Stomach smooth muscle (tissue), 2 donors: ENCODE results near the gene MUC20.
"Not testable (repeated sequence)": the region's sequence is repeated elsewhere in the genome, so short reads cannot be mapped to it uniquely, and the experiment has no call there.

Experiments
- H3K27ac ChIP-seq: one replicate; pipeline ENCODE4 v1.7.0; 2013; ENCODE audit warnings: mild to moderate bottlenecking, low read length, inconsistent platforms
- H3K27me3 ChIP-seq, 2 donors: one replicate each; pipeline ENCODE4 v1.7.0; 2013; ENCODE audit warnings: low read length in 2 of 2; ENCODE audit not compliant: insufficient read depth in 2 of 2, control insufficient read depth in 1 of 2
- H3K36me3 ChIP-seq, 2 donors: one replicate each; pipeline ENCODE4 v1.7.0; 2013; ENCODE audit warnings: low read length in 2 of 2; ENCODE audit not compliant: control insufficient read depth in 2 of 2, insufficient read depth in 2 of 2
- H3K4me1 ChIP-seq: one replicate; pipeline ENCODE4 v1.7.0; 2013; ENCODE audit warnings: low read length; ENCODE audit not compliant: control insufficient read depth, insufficient read depth
- H3K4me3 ChIP-seq, 2 donors: one replicate each; pipeline ENCODE4 v1.7.0; 2013; ENCODE audit warnings: low read length in 2 of 2
- H3K9ac ChIP-seq, 2 donors: one replicate each; pipeline ENCODE4 v1.7.0; 2013; ENCODE audit warnings: low read length in 2 of 2, mild to moderate bottlenecking in 1 of 2
- H3K9me3 ChIP-seq, 2 donors: one replicate each; pipeline ENCODE4 v1.7.0; 2013; ENCODE audit warnings: low read length in 2 of 2; ENCODE audit not compliant: control insufficient read depth in 2 of 2
- donor health status: healthy.
- donor health status: Pancreatic carcinoma.

The MUC20 gene

DNA sequence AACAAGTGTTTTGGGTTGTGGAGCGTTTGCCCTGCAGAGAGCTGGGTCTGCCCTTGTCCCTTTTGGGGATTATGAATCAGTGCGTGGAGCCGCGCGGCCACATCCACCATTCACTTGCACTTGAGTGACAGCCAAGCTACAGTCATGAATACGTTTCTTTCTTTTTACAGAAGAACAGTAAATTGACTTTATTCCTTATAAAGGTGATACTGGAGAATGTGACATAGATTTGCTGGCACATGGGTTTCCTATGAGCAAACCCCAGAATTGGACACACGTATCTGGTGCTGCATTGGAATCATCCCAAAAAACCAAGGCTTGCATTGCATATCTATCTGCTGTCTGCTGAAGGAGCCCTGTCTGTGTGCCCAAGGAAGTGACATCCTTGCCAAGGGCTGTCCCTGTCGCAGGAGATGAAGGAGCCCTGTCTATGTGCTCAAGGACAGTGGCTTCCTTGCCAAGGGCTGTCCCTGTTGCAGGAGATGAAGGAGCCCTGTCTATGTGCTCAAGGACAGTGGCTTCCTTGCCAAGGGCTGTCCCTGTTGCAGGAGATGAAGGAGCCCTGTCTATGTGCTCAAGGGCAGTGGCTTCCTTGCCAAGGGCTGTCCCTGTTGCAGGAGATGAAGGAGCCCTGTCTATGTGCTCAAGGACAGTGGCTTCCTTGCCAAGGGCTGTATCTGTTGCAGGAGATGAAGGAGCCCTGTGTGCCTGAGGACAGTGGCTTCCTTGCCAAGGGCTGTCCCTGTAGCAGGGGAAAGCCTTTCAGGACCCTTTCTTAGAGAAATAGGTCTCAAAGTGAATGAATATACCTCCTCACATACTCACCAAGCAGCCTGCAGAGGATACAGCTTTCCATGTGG lies 26.3 kb upstream of the MUC20 start:
- peaks cover 0 to 50% of the 10 kb centered on the region in 2 donors for H3K36me3 ChIP-seq
- not testable (repeated sequence) for H3K27me3 ChIP-seq, H3K27ac ChIP-seq, H3K4me3 ChIP-seq, H3K9me3 ChIP-seq, H3K9ac ChIP-seq
- peaks cover 12% of the 10 kb centered on the region for H3K4me1 ChIP-seq

- Histone ChIP-seq H3K4me1 (peaks cover 9% of the 10 kb centered on the region), H3K4me3 (no peak overlapping the region), H3K9ac (no peak overlapping the region), H3K27ac (no peak overlapping the region), H3K9me3 (no peaks in the 10 kb centered on the region), H3K36me3 (peaks cover 0 to 60% of the 10 kb centered on the region in 2 donors), H3K27me3 (no peaks in the 10 kb centered on the region)
These were observed 24.0 kb upstream of the MUC20 start for GRCh38 chr3:195696632-195697278.

DNA sequence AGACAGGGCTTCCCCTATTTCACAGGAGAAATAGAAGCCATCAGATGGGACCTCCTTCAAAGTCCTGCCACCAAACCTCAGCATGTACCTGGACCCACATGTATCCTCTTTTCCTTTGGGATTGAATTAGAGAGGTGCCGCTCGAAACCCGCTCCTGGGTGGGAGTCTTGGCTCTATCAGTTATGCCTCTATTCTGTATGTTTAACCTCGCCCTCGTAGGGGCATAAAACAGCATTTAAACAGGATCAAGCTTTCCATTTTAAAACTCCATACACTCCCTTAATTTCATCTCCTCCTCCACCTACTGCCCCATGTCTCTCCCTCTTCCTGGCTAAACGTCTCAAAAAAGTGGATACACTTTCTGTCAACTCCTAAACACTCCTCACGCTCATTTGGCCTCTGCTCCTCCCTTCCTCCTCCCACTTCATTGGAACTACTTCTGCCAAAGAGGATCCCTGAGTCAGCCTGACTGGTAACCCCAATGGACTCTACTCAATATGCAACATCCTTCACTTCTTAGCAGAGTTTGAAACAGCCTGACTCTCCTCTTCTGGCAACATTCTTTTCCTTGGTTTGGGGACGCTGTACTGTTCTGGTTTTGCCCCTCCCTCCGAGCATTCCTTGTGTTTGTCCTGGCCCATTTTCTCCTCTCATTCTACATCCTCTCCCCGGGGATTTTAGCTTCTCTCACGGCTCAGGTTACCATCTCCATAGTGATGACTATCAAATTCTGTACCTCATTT lies 23.0 kb upstream of the MUC20 start:
- H3K27ac ChIP-seq, result no peak overlapping the region
- H3K27me3 ChIP-seq, result no peaks in the 10 kb centered on the region
- H3K9me3 ChIP-seq, result no peaks in the 10 kb centered on the region
- H3K4me3 ChIP-seq, result no peak overlapping the region
- no peak overlapping the region for H3K9ac ChIP-seq
- peaks cover 0 to 51% of the 10 kb centered on the region in 2 donors for H3K36me3 ChIP-seq
- H3K4me1 ChIP-seq, result peaks cover 7% of the 10 kb centered on the region

GRCh38 chr3:195698325-195698646 lies 22.5 kb upstream of the MUC20 start:
- H3K27ac ChIP-seq, result no peak overlapping the region
- H3K27me3 ChIP-seq, result no peaks in the 10 kb centered on the region
- no peaks in the 10 kb centered on the region for H3K9me3 ChIP-seq
- no peak overlapping the region for H3K4me3 ChIP-seq
- peaks cover 0 to 47% of the 10 kb centered on the region in 2 donors for H3K36me3 ChIP-seq
- H3K9ac ChIP-seq, result no peak overlapping the region
- peaks cover 7% of the 10 kb centered on the region for H3K4me1 ChIP-seq

DNA sequence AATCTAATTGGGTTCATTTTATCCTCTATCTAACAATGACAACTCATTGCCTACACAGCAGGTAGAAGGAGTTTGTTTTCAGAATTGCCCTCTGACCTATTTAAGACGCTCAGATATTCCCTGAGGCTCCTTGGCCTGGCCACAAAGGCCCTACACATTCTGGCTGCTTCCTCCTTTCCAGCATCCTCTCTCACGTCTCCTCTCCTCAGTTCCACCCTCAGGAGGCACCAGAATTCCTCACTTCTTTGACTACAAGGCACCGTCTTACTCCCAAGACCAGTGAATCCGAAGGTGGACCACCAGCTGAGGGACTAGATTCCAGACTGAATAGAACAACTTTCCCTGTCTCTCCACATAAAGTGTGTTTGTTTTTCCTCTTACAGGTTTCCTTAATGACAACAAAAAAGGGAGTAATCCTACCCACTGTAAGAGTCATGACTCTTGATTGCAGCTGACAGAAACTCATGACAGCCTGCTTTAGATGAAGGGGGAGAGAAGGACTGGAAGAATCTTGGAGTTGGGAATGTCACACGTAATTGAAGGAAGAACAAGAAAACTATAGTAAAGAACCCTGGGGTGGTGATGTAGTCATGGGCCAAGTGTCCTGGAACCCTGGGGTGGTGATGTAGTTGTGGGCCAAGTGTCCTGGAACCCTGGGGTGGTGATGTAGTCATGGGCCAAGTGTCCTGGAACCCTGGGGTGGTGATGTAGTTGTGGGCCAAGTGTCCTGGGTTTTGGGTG lies 22.0 kb upstream of the MUC20 start:
- Histone ChIP-seq H3K36me3 (peaks cover 0 to 44% of the 10 kb centered on the region in 2 donors), H3K27me3 (no peaks in the 10 kb centered on the region), H3K9ac (no peak overlapping the region), H3K9me3 (no peaks in the 10 kb centered on the region), H3K4me3 (no peak overlapping the region), H3K4me1 (peaks cover 7% of the 10 kb centered on the region), H3K27ac (no peak overlapping the region)

DNA sequence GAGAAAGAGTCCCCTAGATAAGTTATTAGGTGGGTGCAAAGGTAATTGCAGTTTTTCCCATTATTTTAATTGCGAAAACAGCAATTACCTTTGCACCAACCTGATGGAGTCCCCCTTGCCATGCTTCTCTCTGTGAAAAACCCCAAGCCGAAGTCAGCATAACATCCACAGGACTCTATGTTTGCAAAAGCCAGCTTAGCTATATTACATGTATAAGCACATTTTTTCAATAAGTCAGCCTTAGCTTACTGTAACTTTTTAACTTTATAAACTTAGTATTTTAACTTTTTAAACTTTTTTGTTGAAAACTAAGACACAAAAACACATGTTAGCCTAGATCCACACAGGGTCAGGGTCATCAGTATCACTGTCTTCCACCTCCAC lies 21.4 kb upstream of the MUC20 start:
- H3K9me3 ChIP-seq, result no peaks in the 10 kb centered on the region
- peaks cover 0 to 39% of the 10 kb centered on the region in 2 donors for H3K36me3 ChIP-seq
- no peak overlapping the region for H3K9ac ChIP-seq
- no peaks in the 10 kb centered on the region for H3K27me3 ChIP-seq
- peaks cover 7% of the 10 kb centered on the region for H3K4me1 ChIP-seq
- H3K27ac ChIP-seq, result no peak overlapping the region
- no peak overlapping the region for H3K4me3 ChIP-seq

DNA sequence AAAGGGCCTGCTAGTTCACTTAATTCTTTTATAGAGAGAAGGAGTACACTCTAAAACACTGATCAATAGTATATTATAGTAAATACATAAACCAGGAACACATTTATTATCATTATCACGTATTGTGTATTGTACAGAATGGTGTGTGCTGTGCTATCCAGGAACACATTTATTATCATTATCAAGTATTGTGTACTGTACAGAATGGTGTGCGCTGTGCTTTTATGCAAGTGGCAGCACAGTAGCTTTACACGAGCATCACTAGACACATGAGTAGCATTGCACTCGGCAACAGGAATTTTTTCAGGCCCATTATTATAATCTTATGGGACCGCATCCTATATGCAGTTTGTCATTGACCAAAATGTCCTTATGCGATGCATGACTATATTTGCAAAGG lies 20.9 kb upstream of the MUC20 start:
- no peaks in the 10 kb centered on the region for H3K9me3 ChIP-seq
- H3K27me3 ChIP-seq, result no peaks in the 10 kb centered on the region
- H3K27ac ChIP-seq, result no peak overlapping the region
- no peak overlapping the region for H3K9ac ChIP-seq
- H3K4me1 ChIP-seq, result peaks cover 7% of the 10 kb centered on the region
- no peak overlapping the region for H3K4me3 ChIP-seq
- H3K36me3 ChIP-seq, result peaks cover 0 to 34% of the 10 kb centered on the region in 2 donors

- H3K4me3 ChIP-seq, result no peak overlapping the region
- peaks cover 0 to 35% of the 10 kb centered on the region in 2 donors for H3K36me3 ChIP-seq
These were observed 20.5 kb upstream of the MUC20 start for GRCh38 chr3:195700319-195700718.

DNA sequence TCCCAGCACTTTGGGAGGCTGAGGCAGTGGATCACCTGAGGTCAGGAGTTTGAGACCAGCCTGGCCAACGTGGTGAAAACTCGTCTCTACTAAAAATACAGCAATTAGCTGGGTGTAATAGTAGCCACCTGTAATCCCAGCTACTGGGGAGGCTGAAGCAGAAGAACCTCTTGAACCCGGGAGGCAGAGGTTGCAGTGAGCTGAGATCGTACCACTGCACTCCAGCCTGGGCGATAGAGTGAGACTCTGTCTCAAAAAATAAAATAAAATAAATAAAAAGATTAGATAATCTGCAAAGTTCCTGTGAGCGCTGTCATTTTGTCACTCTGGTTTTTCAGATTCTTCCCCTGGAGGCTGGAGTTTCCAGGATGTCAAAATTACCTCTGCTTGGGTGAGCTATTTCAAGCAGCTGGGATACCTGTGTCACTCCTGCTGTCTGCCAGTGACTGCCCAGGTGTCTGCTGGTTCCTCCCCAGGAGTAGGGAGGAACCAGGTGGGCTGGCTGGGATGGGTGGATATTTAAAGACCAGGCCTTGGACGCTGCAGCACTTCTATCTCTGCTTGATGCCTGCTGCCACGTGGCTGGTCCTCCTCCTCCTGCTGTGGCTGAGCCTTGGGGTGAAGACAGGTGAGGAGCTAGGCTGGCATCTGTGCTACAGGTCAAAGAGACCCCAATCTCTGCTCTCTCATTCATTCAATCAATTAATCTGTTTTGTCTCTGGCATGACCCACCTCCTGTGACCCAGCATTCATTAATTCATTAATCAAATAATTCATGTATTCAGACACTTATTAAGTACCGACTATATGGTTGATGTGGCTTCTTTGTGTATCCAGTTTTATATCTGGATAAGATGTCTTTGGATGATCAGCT lies 19.5 kb upstream of the MUC20 start:
- no peaks in the 10 kb centered on the region for H3K9me3 ChIP-seq
- no peak overlapping the region for H3K4me3 ChIP-seq
- H3K9ac ChIP-seq, result no peak overlapping the region
- no peak overlapping the region for H3K27ac ChIP-seq
- H3K4me1 ChIP-seq, result peaks cover 7% of the 10 kb centered on the region
- peaks cover 0 to 35% of the 10 kb centered on the region in 2 donors for H3K36me3 ChIP-seq
- no peaks in the 10 kb centered on the region for H3K27me3 ChIP-seq

More at GRCh38 chr3:195700319-195700718, 20.5 kb upstream of the MUC20 start:
- H3K9me3 ChIP-seq, result no peaks in the 10 kb centered on the region
- H3K27ac ChIP-seq, result no peak overlapping the region
- H3K9ac ChIP-seq, result no peak overlapping the region
- peaks cover 7% of the 10 kb centered on the region for H3K4me1 ChIP-seq
- no peaks in the 10 kb centered on the region for H3K27me3 ChIP-seq
